ENCODE data around the gene NAGK.
"Not testable (repeated sequence)": the region's sequence is repeated elsewhere in the genome, so short reads cannot be mapped to it uniquely, and the experiment has no call there.

The NAGK gene

GRCh38 chr2:71068218-71069035, at the start of gene NAGK:
NAGK (plus strand) TSS chr2:71068648; CDS start chr2:71068684, 36 bp downstream.
- DNase-seq: peak; percentile 94

GRCh38 chr2:71019989-71020388, 48.5 kb upstream of the NAGK start:
- not testable (repeated sequence) for DNase-seq

- DNase-seq: not testable (repeated sequence)
These were observed 47.1 kb upstream of the NAGK start for GRCh38 chr2:71021394-71021793.

- DNase-seq: not testable (repeated sequence)
These were observed 44.8 kb upstream of the NAGK start for GRCh38 chr2:71023553-71024243.

GRCh38 chr2:71036296-71036695, 32.2 kb upstream of the NAGK start:
- DNase-seq: not testable (repeated sequence)

- DNase-seq: no peak
These were observed 26.2 kb upstream of the NAGK start for GRCh38 chr2:71042287-71042686.

- no peak for DNase-seq
These were observed 24.7 kb upstream of the NAGK start for GRCh38 chr2:71043531-71044407.

GRCh38 chr2:71045151-71045550, 23.3 kb upstream of the NAGK start:
- no peak for DNase-seq

GRCh38 chr2:71045865-71046548, 22.4 kb upstream of the NAGK start:
- no peak for DNase-seq

- DNase-seq: no peak
These were observed 20.4 kb upstream of the NAGK start for GRCh38 chr2:71048096-71048495.

GRCh38 chr2:71049704-71050360, 18.6 kb upstream of the NAGK start:
- not testable (repeated sequence) for DNase-seq

GRCh38 chr2:71055206-71055740, 13.2 kb upstream of the NAGK start:
- DNase-seq: not testable (repeated sequence)

- DNase-seq: no peak
These were observed 8.2 kb upstream of the NAGK start for GRCh38 chr2:71060211-71060610.

GRCh38 chr2:71060871-71061270, 7.6 kb upstream of the NAGK start:
- no peak for DNase-seq

GRCh38 chr2:71063216-71063615, 5.2 kb upstream of the NAGK start:
- no peak for DNase-seq

GRCh38 chr2:71064110-71064611, 4.3 kb upstream of the NAGK start:
- DNase-seq: no peak

- no peak for DNase-seq
These were observed 3.5 kb upstream of the NAGK start for GRCh38 chr2:71064754-71065621.

GRCh38 chr2:71066856-71067255, 1.6 kb upstream of the NAGK start:
- no peak for DNase-seq

GRCh38 chr2:71067567-71068217, 756 bp upstream of the NAGK start:
- DNase-seq: no peak

GRCh38 chr2:71069376-71069775, 928 bp downstream of the NAGK start:
- DNase-seq: no peak

Data from kidney glomerular epithelial cell (primary cell).